ENCODE results near the gene MEF2C. TPM values are rescaled to one million over a fixed set of nuclear protein-coding genes. Genes with fewer than 3 reads are reported as not detected.

MEF2C gene
- total and polyA plus RNA-seq, 4 donors, result 2.8 to 15.9 (median 10.1) TPM

GRCh38 chr5:88839238-88839637 lies 43.7 kb downstream of the MEF2C start:
- no peak overlapping the region for H3K27ac ChIP-seq (ENCODE audit: low read depth in 1 of 2, low read length in 2 of 2)
- H3K4me1 ChIP-seq (ENCODE audit: control insufficient read depth in 4 of 4, insufficient read depth in 4 of 4, low read length in 3 of 4), result peaks cover 0 to 3% (median 0%) of the 10 kb centered on the region in 4 donors
- no peaks in the 10 kb centered on the region for H3K9me3 ChIP-seq (ENCODE audit: control insufficient read depth in 4 of 4, low read length in 3 of 4)
- H3K36me3 ChIP-seq (ENCODE audit: control insufficient read depth in 4 of 4, insufficient read depth in 3 of 4, low read depth in 1 of 4, low read length in 3 of 4), result no peaks in the 10 kb centered on the region
- TF ChIP-seq ATF3 (IDR thresholded peaks at IDR 0.05), result no peak
- TF ChIP-seq ZBTB33 (IDR thresholded peaks at IDR 0.05), result no peak
- no peak for TF ChIP-seq YY1 (IDR thresholded peaks at IDR 0.05)
- no peak for TF ChIP-seq FOXA1 (IDR thresholded peaks at IDR 0.05)
- no peak for TF ChIP-seq SP1 (IDR thresholded peaks at IDR 0.05)
- TF ChIP-seq RAD21 (IDR thresholded peaks at IDR 0.05), result no peak
- TF ChIP-seq NR2F2 (IDR thresholded peaks at IDR 0.05), result no peak
- no peak for TF ChIP-seq REST (IDR thresholded peaks at IDR 0.05)
- TF ChIP-seq EGR1 (IDR thresholded peaks at IDR 0.05; ENCODE audit: low read depth in 2 of 2), result no peak
- TF ChIP-seq MAX (IDR thresholded peaks at IDR 0.05), result no peak
- no peak for TF ChIP-seq FOXA2 (IDR thresholded peaks at IDR 0.05)
- no peak for TF ChIP-seq GABPA (IDR thresholded peaks at IDR 0.05 in 1 of 2, conservative IDR thresholded peaks at IDR 0.05 in 1 of 2)
- no peak for TF ChIP-seq CTCF (IDR thresholded peaks at IDR 0.05; ENCODE audit: low read depth, low read length, missing input control)
- TF ChIP-seq TAF1 (conservative IDR thresholded peaks at IDR 0.05), result no peak
- no peak for TF ChIP-seq HNF4G (IDR thresholded peaks at IDR 0.05)
- no peak for TF ChIP-seq RXRA (IDR thresholded peaks at IDR 0.05)
- TF ChIP-seq HNF4A (conservative IDR thresholded peaks at IDR 0.05), result no peak
- TF ChIP-seq JUND (IDR thresholded peaks at IDR 0.05), result no peak
- no peak overlapping the region for H3K4me3 ChIP-seq (ENCODE audit: low read depth in 1 of 3, low read length in 3 of 3)
- no peak for DNase-seq (ENCODE audit: low spot score)
- H3K27me3 ChIP-seq (ENCODE audit: control insufficient read depth in 4 of 4, insufficient read depth in 4 of 4, low read length in 3 of 4), result no peaks in the 10 kb centered on the region
- 82% methylated on average over 4 of the region's 4 CpGs for WGBS
- H3K9ac ChIP-seq (ENCODE audit: low read depth in 1 of 2, low read length in 2 of 2), result no peak overlapping the region
